Right renal pelvis (tissue), 4 donors: ENCODE results near the gene XIRP1. TPM values are rescaled to one million over a fixed set of nuclear protein-coding genes. Genes with fewer than 3 reads are reported as not detected.

Experiments used
- DNase-seq, 4 donors: peaks; one replicate each; pipeline ENCODE4 v3.0.0-alpha.2; 2013; ENCODE audit warnings: low read depth in 4 of 4, low spot score in 3 of 4, missing footprints in 1 of 4
- polyA plus RNA-seq, 4 donors: library from polyadenylated mRNA; unstranded; fragments of 120-200 nt; gene quantifications; one replicate each; pipeline ENCODE4 v1.2.1, GENCODE V29; 2013; ENCODE audit not compliant: insufficient read length in 4 of 4

XIRP1 gene
- polyA plus RNA-seq, 4 donors, result 0.10 to 0.15 (median 0.11) TPM

GRCh38 chr3:39168156-39168780, 24.1 kb downstream of the XIRP1 start:
- DNase-seq, result no peak

GRCh38 chr3:39166932-39167532, 25.4 kb downstream of the XIRP1 start:
- DNase-seq, result no peak

- DNase-seq, result no peak
Measured at GRCh38 chr3:39166134-39166710, 26.2 kb downstream of the XIRP1 start.

GRCh38 chr3:39165518-39165917, 26.9 kb downstream of the XIRP1 start:
- no peak for DNase-seq

GRCh38 chr3:39164414-39164813, 28.0 kb downstream of the XIRP1 start:
- no peak for DNase-seq

DNA sequence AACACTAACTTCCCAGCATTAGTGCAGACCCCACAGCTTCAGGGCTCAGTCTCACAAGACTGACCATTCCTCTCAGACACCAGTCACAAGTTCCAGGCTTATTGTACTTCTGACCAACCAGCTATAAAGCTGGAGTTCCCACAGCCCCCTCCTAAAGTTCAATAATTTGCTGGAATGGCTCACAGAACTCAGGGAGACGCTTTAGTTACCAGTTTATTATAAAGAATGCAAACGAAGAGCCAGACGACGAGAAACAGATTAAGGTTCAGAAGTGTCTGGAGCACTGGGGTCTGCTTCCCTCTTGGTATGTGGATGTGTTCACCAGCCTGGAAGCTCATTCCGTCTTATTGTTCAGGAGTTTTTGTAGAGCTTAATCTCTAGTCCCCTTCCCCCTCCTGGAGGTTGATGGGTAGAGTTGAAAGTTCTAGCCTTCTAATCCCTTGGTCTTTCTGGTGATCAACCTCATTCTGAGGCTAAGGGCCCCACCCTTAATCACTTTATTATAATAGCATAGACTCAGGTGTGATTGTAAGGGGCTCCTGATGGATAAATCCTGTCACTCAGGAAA, 34.2 kb downstream of the XIRP1 start:
- DNase-seq, result no peak

DNA sequence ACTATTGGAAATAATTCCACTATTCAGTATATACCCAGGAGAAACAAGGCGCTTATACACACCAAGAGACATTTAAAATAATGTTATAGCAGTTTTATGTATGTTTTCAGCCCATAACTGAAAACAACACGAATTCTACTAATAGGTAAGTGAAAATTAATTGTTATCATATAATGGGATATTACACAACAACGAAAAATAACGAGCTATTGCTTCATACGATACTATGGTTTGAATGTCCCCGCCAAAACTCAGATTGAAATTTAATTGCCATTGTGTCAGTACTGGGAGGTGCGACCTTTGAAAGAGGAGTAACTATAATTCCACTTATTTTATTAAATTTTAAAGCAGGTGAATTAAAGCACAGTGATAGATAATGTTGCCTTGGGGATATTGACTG, 35.0 kb downstream of the XIRP1 start:
- no peak for DNase-seq

DNA sequence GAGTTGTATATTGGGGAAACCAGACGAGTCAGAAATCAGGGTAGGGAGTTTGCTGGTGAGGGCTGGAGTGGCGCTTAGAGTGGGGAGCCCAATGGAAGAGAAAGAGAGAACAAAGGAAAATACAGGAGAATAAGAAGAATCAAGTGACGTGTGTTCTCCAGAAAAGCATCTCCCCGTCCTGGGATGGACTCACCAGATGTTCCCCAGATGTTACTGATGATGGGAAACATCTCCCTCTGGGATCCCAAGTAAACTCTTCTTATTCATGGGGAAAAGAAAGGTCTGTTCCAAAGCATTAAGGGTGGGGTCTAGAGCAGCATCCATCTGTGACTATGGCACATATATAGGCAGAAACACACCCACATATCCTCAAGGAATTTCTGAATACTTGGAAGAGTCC, 36.0 kb downstream of the XIRP1 start:
- DNase-seq, result no peak

DNA sequence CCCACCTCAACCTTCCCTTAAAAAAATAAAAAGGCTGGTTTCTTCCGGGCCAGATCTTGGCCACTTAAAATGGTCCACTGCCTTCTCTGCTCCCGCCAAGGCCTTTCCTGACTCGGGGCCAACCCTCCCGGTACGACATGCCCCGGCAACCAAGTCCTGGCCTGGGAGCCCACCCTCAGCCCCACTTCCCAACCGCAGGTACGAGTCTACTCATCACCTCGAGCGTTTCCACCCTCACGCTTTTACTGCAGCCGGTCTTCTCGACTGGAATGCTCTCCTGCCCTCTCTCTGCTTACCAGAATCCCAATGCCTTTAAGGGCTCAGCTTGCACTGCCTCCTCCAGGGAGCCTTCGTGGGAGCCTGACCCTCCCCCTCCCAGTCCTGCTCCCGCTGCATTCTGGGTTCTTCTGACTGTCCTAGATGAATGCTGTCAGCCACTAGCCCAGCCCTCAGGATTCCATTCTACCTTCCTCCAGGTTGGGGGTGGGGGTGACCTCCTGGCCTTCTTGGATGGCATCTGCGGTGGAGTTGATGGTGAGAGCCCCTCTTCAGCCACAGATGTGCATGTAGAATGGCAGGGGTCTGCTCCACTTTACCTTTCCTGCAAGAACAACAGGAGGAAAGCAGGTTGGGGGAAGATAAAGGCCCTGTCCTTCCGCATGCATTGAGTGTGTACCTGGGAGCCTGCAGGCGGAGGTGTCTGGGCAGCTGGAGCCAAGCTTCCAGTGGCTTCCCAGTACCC, 37.9 kb downstream of the XIRP1 start:
- no peak for DNase-seq

DNA sequence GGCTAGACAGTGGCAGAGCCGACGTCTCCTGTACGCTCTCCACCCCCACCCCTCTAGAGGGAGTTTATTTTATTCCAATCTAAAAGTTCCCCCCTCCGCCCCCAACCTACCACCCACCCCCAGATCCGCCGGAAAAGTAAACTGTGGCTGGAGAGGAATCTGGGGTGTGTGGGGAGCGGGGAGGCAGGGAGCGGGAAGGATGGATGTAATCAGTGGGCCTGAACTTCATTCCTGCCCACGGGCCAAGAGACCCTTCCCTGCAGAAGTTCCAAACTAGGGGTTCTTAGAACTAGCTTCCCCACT, 38.5 kb downstream of the XIRP1 start:
- no peak for DNase-seq

GRCh38 chr3:39150803-39151631, 41.4 kb downstream of the XIRP1 start:
- peak in 1 of 4 donors; percentile 43 for DNase-seq

GRCh38 chr3:39150148-39150802, 42.1 kb downstream of the XIRP1 start:
- DNase-seq, result no peak

DNA sequence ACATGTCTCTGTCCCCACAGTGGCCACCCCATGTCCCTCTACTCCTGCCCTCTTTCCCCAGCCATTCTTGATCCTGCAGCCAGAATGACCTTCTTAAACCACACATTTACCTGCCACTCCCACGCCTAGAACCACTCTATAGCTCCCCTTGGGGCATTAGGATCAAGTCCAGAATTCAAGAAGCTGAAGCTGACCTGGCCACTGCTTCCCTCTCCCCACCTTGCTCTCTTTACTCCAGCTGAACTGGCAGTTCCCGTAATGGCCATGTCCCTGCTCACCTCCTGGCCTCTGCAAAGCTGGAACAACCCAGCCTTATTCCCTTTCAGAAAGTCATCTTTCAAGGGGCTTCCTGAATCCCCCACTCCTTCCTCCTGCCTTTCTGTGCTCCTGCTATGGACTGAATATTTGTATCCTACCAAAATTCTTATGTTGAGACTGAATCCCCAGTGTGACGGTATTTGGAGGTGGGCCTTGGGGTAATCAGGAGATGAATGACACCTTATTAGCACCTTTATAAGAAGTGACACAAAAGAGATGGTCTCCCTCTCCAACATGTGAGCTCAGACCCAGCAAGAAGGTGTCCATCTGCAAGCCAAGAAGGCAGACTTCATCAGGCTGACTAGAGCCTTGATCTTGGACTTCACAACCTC, 42.8 kb downstream of the XIRP1 start:
- DNase-seq, result no peak

- no peak for DNase-seq
Measured at GRCh38 chr3:39149059-39149455, 43.3 kb downstream of the XIRP1 start.

- no peak for DNase-seq
Measured at GRCh38 chr3:39148435-39149058, 43.8 kb downstream of the XIRP1 start.

- peak in 1 of 4 donors; percentile 41 for DNase-seq
Measured at GRCh38 chr3:39147711-39148434, 44.5 kb downstream of the XIRP1 start.

DNA sequence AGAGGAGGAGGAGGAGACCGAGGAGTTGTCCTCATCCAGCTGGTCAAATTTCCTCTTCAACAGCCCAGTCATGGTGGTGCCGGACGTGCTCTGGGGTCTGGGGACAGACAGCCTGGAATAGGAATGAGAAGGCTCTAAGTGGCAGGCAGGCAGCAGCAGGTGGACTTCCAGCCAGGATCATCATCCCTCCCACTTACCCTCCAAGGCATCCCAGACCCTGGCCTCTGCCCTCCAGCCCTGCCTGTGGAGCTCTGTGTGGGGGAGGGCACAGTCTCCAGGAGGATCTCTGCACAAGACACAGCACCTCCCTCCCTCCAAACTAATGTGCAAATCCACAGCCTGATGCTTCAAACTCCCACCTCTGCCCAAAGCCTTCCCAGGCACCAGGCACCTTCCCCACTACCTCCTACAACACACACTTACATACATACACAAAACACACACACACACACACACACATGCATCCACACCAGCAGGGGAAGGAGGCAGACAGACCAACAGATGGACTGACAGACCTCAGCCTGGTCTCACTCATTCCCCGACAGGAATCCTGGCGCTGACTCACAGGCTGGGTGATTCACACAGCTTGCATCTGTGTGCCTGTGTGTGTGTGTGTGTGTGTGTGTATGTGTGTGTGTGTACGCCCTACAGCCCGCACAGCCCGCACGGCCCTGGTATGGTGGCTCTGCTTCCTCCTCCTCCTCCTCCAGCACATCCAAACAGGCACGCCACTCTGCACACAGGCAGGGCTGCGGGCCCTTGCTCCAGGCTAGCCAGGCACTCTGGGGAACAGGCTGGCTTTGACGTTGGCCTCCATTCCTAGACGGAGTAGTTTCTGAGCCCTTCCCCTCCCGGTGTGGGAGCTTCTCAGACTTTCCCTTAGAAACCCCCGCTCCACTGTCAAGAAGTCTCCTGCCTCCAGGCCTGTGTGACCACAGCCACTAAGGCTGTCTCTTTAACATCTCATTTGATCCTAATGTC, 45.5 kb downstream of the XIRP1 start:
- DNase-seq, result peak in 1 of 4 donors; percentile 25
